Suprapubic skin (tissue), 3 donors: Measurements from ENCODE around the gene HNRNPH2.

Experiments
- POLR2A ChIP-seq, 2 donors: fragments of 450-650 bp; IDR thresholded peaks; one replicate each; pipeline ENCODE4 v1.6.1; 2017; ENCODE audit warnings: antibody characterized with exemption in 2 of 2, mild to moderate bottlenecking in 2 of 2, moderate library complexity in 2 of 2
- TF ChIP-seq, protein P1 (sequence below), 2 donors: fragments of 200-600 bp in 1 of 2; fragments of 450-650 bp in 1 of 2; sonication (generic) in 1 of 2; IDR thresholded peaks; one replicate each; pipeline ENCODE4 v1.5.1; 2016 to 2019; ENCODE audit warnings: antibody characterized with exemption in 2 of 2, mild to moderate bottlenecking in 1 of 2, moderate library complexity in 1 of 2

- TF ChIP-seq, protein P1, sequence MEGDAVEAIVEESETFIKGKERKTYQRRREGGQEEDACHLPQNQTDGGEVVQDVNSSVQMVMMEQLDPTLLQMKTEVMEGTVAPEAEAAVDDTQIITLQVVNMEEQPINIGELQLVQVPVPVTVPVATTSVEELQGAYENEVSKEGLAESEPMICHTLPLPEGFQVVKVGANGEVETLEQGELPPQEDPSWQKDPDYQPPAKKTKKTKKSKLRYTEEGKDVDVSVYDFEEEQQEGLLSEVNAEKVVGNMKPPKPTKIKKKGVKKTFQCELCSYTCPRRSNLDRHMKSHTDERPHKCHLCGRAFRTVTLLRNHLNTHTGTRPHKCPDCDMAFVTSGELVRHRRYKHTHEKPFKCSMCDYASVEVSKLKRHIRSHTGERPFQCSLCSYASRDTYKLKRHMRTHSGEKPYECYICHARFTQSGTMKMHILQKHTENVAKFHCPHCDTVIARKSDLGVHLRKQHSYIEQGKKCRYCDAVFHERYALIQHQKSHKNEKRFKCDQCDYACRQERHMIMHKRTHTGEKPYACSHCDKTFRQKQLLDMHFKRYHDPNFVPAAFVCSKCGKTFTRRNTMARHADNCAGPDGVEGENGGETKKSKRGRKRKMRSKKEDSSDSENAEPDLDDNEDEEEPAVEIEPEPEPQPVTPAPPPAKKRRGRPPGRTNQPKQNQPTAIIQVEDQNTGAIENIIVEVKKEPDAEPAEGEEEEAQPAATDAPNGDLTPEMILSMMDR (IDR thresholded peaks at IDR 0.05): no peak
- TF ChIP-seq POLR2A (IDR thresholded peaks at IDR 0.05): peak in 1 of 2 donors; percentile 69
Measured at GRCh38 chrX:101407748-101408531, at the start of gene HNRNPH2, which contains the start of gene GLA.
